ENCODE data around the gene LAMA2.

DNA sequence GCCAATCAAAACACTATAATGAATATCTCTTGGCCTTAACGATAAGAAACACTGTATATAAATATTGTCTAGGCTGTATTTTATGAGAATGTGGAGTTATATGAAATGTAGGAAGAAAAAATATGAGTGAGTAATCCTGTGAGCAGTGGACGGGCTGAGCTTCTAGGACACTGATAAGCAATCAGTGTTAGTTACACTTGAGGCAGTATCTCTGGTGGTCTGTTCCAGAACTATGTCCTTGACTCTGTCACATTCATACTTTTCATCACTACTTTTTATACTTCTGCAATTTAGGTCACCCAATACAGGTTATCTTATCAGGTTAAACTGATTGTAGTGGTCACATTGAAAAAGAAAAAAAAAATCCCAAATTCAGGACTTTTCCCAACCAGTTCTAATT lies 360.4 kb downstream of the LAMA2 start:
- no peak for TF ChIP-seq POLR2AphosphoS5 (IDR thresholded peaks at IDR 0.05; ENCODE audit: low read depth)
- no peak for TF ChIP-seq NANOG (IDR thresholded peaks at IDR 0.05; ENCODE audit: borderline replicate concordance)
- no peak for TF ChIP-seq CTCF (conservative IDR thresholded peaks at IDR 0.05; ENCODE audit: low read depth in 2 of 2)
- no peak for TF ChIP-seq ZNF331 (CRISPR knock-in tag; IDR thresholded peaks at IDR 0.05; ENCODE audit: low read depth)
- TF ChIP-seq EZH2phosphoT487 (IDR thresholded peaks at IDR 0.05; ENCODE audit: unreplicated experiment) = no peak
- no peak for TF ChIP-seq EZH2 (IDR thresholded peaks at IDR 0.05; ENCODE audit: low read depth, unreplicated experiment)
- no peak for TF ChIP-seq JUNB (IDR thresholded peaks at IDR 0.05; ENCODE audit: unreplicated experiment)
